ENCODE measurements around the gene TOM1L2.

TOM1L2 gene

GRCh38 chr17:17819111-17819510, 153.1 kb downstream of the TOM1L2 start:
- H3K9me3 ChIP-seq (ENCODE audit: control insufficient read depth, insufficient read depth, low read length) = no peaks in the 10 kb centered on the region
- no peaks in the 10 kb centered on the region for H3K9me2 ChIP-seq (replicated peaks; ENCODE audit: control insufficient read depth, low read length)
- H3K27me3 ChIP-seq (ENCODE audit: control insufficient read depth, low read length) = no peaks in the 10 kb centered on the region
- no peak overlapping the region for H3K4me2 ChIP-seq (ENCODE audit: low read length)
- no peak overlapping the region for H3K4me3 ChIP-seq (ENCODE audit: low read length)
- H3F3A ChIP-seq (ENCODE audit: control insufficient read depth, insufficient read depth) = no peaks in the 10 kb centered on the region
- peaks cover 42% of the 10 kb centered on the region for H3K4me1 ChIP-seq (ENCODE audit: control insufficient read depth, low read length)
- H4K20me1 ChIP-seq (ENCODE audit: control insufficient read depth, insufficient read depth, low read depth, low read length) = peaks cover 11% of the 10 kb centered on the region
- H3K27ac ChIP-seq (ENCODE audit: low read depth, low read length) = no peak overlapping the region
- no peak for TF ChIP-seq EZH2phosphoT487 (IDR thresholded peaks at IDR 0.05; ENCODE audit: borderline replicate concordance, low read length)
- no peak for TF ChIP-seq CTCF (IDR thresholded peaks at IDR 0.05; ENCODE audit: low read depth, low read length, poor library complexity, severe bottlenecking)
- peaks cover 88% of the 10 kb centered on the region for H3K36me3 ChIP-seq (ENCODE audit: control insufficient read depth, low read length)
- H3K79me2 ChIP-seq (ENCODE audit: control insufficient read depth, low read length) = peaks cover 41% of the 10 kb centered on the region

GRCh38 chr17:17818088-17818526, 154.1 kb downstream of the TOM1L2 start:
- TF ChIP-seq EZH2phosphoT487 (IDR thresholded peaks at IDR 0.05; ENCODE audit: borderline replicate concordance, low read length) (no peak), CTCF (IDR thresholded peaks at IDR 0.05; ENCODE audit: low read depth, low read length, poor library complexity, severe bottlenecking) (no peak)
- peaks cover 11% of the 10 kb centered on the region for H4K20me1 ChIP-seq (ENCODE audit: control insufficient read depth, insufficient read depth, low read depth, low read length)

GRCh38 chr17:17817552-17817947, 154.7 kb downstream of the TOM1L2 start:
- Histone ChIP-seq H3K27me3 (ENCODE audit: control insufficient read depth, low read length) (no peaks in the 10 kb centered on the region), H3K4me1 (ENCODE audit: control insufficient read depth, low read length) (peaks cover 30% of the 10 kb centered on the region), H3K79me2 (ENCODE audit: control insufficient read depth, low read length) (peaks cover 28% of the 10 kb centered on the region), H3K4me3 (ENCODE audit: low read length) (no peak overlapping the region), H3K27ac (ENCODE audit: low read depth, low read length) (no peak overlapping the region), H3F3A (ENCODE audit: control insufficient read depth, insufficient read depth) (no peaks in the 10 kb centered on the region), H4K20me1 (ENCODE audit: control insufficient read depth, insufficient read depth, low read depth, low read length) (peaks cover 5% of the 10 kb centered on the region; the same call in 1 of the 2 replicates), H3K36me3 (ENCODE audit: control insufficient read depth, low read length) (peaks cover 92% of the 10 kb centered on the region), H3K9me2 (replicated peaks; ENCODE audit: control insufficient read depth, low read length) (no peaks in the 10 kb centered on the region), H3K9me3 (ENCODE audit: control insufficient read depth, insufficient read depth, low read length) (no peaks in the 10 kb centered on the region), H3K4me2 (ENCODE audit: low read length) (no peak overlapping the region)
- TF ChIP-seq CTCF (IDR thresholded peaks at IDR 0.05; ENCODE audit: low read depth, low read length, poor library complexity, severe bottlenecking) = no peak
- TF ChIP-seq EZH2phosphoT487 (IDR thresholded peaks at IDR 0.05; ENCODE audit: borderline replicate concordance, low read length) = no peak

More at GRCh38 chr17:17818088-17818526, 154.1 kb downstream of the TOM1L2 start:
- peaks cover 92% of the 10 kb centered on the region for H3K36me3 ChIP-seq (ENCODE audit: control insufficient read depth, low read length)
- no peak overlapping the region for H3K27ac ChIP-seq (ENCODE audit: low read depth, low read length)
- peaks cover 34% of the 10 kb centered on the region for H3K79me2 ChIP-seq (ENCODE audit: control insufficient read depth, low read length)
- no peaks in the 10 kb centered on the region for H3K9me3 ChIP-seq (ENCODE audit: control insufficient read depth, insufficient read depth, low read length)
- no peaks in the 10 kb centered on the region for H3K9me2 ChIP-seq (replicated peaks; ENCODE audit: control insufficient read depth, low read length)
- no peak overlapping the region for H3K4me3 ChIP-seq (ENCODE audit: low read length)
- no peak overlapping the region for H3K4me2 ChIP-seq (ENCODE audit: low read length)
- H3K27me3 ChIP-seq (ENCODE audit: control insufficient read depth, low read length) = no peaks in the 10 kb centered on the region
- peaks cover 35% of the 10 kb centered on the region for H3K4me1 ChIP-seq (ENCODE audit: control insufficient read depth, low read length)
- H3F3A ChIP-seq (ENCODE audit: control insufficient read depth, insufficient read depth) = no peaks in the 10 kb centered on the region
